ENCODE data around the gene RARB.
A peak's percentile ranks its signal among the peaks of the same experiment; 100 is the strongest.

The RARB gene

GRCh38 chr3:25423780-25424588, 4.1 kb upstream of the RARB start:
- DNase-seq (ENCODE audit: low read depth in 3 of 3): no peak

GRCh38 chr3:25424614-25425013, 3.4 kb upstream of the RARB start:
- no peak for DNase-seq (ENCODE audit: low read depth in 3 of 3)

GRCh38 chr3:25426408-25426807, 1.7 kb upstream of the RARB start:
- no peak for DNase-seq (ENCODE audit: low read depth in 3 of 3)

- DNase-seq (ENCODE audit: low read depth in 3 of 3): no peak
Measured at GRCh38 chr3:25427155-25427554, 908 bp upstream of the RARB start.

- no peak for DNase-seq (ENCODE audit: low read depth in 3 of 3)
Measured at GRCh38 chr3:25427563-25427941, 511 bp upstream of the RARB start.

GRCh38 chr3:25428789-25429335, 799 bp downstream of the RARB start:
- DNase-seq (ENCODE audit: low read depth in 3 of 3): no peak

DNA sequence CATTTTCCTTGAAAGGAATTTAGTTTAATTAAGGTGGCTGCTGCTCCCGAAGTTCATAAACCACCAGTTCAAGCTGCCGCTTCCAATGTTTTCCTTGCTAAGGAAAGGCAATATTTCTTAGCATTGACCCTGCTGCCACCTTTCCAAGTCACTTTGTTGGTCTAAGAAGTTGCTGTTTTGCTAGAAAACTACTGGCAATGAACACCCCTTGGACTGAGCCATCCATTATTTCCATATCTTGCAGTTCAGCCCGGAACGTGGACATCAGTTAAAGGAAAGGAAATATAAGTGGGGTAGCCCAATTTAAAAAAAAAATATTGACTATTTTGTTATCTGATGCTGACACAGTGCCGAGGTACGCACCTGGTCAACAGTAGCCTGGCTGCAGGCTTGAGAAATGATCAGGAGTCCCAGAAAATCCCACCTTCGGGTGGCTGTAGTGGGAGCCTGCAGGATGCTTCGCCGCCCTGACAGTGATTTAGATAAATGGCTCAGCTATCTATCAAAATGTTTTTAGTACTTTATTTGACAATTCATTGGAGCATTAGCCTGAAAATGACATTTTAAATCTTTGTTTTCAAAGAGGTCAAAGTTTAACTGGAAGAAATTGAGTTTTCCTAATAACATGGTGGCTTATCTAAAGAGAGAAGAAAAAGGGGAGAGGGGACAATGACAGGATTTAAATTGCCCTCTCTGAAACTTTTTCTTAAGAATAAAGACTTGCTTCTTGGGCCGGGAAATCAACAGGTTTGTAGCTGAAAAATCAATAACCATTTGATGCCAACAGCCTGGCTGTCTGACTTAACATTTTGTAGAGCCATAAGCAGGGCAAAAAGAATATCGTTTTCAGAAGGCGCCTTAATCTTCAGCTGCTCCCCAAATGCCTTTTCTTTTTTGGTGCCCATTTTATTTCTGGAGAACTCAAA, 1.6 kb downstream of the RARB start:
- no peak for DNase-seq (ENCODE audit: low read depth in 3 of 3)

DNA sequence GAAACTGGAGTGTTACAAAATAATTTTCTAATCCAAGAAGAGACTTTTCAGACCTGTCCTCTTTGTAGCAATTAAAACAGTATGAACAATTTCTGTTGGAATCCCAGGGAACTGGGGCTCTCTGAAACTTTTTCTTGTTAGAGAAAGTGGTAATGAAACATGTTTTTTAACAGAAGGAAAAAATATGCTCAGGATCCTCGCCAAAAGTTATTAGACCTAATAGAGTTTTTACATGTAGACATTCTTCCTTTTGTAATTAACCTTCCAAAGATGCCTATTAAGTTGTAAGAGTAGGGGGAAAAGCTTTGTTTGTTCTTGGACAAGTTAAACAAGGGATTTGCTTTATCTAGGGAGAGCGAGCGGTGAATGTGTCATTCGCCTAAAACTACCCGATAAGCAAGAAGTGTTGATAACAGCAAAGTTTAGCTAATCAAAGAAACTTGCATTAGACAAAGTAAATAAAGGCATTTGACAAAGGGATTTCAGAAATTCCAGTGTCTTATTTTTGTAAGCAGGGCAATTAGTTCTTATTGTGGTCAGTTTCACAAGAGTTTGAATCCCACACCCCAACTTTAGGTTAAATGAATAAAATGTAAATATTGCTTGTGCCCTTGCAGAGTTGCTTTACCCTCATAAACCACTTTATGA, 2.3 kb downstream of the RARB start:
- no peak for DNase-seq (ENCODE audit: low read depth in 3 of 3)

DNA sequence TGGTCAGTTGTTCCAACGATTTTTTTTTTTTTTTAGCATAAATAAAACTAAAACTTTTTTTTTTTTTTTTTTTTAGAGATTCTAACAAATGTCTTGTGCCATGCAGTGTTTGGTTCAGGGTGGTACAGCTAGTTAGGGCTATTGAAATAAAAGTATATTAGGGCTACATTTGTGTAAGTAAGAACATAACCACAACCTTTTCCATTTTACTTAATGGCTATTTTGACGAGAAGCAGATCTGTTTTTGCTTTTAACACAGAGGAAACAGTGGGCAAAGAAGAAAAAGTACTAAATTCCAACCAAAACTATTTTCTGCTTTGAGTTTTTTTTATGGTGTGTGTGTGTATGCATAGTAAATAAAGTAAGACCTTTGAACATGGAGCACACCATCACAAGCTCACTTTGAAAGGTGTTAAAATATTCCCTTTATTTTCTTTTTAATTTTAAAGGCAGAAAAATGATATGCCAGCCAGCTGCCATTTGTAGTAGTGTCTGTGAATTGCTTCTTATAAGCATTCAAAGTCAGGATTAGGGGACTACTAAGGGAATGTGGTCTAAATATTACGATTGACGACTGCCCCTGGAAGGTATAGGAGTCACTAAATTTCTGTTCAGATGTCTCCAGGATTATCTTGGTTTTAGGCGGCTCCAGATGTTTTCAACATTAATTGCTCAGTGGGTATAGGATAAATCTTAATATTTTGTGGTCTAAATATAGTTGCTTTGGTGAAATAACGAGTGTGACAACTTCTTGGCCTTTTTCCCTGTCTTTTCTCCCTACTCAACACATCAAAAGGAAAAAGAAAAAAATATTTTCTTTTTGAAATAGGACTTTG, 3.1 kb downstream of the RARB start:
- no peak for DNase-seq (ENCODE audit: low read depth in 3 of 3)

DNA sequence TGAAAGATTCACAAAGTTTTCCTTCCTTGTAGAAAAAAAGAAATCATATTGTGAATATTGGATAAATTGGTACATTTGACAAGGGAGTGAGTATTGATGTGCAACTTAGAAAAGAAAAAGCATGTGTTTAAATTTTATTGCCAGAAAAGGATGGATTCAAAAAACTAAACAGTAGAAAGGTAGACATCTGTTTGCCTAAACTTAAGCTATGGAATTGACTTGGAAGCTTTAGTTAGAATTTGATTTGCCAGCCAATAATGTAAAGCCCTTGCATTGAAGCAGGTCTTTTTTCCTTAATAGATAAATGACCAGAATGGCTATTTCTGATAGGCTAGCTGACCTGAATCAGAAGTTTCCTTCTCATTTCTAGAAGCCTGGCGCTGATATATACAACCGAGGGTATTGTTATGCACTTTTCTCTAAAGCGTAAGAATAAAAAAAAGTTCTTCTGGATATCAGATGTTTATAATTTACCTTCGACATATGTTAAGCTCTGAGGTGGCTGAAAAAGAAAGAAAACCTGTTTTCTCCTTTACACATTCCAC, 4.2 kb downstream of the RARB start:
- DNase-seq (ENCODE audit: low read depth in 3 of 3): no peak

DNA sequence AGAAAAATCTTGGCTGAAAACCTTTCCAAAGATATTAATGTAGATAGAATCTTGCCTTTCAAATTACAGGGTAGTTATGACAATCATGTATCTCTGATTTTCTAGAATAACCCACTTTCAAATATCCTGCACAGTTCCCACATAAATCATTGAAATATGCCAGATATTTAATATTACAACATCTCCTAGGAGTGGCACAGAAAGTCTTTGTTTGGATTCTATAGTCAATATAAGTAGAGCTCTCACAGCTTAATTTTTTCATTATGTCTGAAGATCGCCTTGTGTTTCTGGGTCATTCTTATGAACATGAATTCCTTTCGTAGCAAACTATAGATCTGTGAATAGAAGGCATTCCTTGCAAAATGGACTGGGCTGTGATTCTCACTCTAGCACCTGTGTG, 5.0 kb downstream of the RARB start:
- no peak for DNase-seq (ENCODE audit: low read depth in 3 of 3)

- DNase-seq (ENCODE audit: low read depth in 3 of 3): no peak
Measured at GRCh38 chr3:25433868-25434267, 5.8 kb downstream of the RARB start.

DNA sequence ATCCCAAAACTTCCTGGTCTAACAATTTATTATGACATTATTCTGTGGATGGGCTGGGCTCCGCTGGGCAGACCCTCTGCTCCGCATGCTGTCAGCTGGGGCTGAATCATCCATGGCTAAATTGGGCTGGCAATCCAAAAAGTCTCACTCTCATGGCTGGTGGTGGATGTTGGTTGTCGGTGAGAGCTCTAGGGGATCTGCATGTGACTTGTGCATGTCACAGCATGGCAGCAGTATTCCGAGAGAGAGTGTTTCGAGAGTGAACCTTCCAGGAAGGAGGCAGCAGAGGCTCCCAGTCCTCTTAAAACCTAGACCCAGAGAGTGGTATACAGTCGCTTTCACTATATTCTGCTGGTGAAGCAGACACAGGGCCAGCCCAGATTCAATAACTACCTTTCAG, 9.9 kb downstream of the RARB start:
- DNase-seq (ENCODE audit: low read depth in 3 of 3): no peak

DNA sequence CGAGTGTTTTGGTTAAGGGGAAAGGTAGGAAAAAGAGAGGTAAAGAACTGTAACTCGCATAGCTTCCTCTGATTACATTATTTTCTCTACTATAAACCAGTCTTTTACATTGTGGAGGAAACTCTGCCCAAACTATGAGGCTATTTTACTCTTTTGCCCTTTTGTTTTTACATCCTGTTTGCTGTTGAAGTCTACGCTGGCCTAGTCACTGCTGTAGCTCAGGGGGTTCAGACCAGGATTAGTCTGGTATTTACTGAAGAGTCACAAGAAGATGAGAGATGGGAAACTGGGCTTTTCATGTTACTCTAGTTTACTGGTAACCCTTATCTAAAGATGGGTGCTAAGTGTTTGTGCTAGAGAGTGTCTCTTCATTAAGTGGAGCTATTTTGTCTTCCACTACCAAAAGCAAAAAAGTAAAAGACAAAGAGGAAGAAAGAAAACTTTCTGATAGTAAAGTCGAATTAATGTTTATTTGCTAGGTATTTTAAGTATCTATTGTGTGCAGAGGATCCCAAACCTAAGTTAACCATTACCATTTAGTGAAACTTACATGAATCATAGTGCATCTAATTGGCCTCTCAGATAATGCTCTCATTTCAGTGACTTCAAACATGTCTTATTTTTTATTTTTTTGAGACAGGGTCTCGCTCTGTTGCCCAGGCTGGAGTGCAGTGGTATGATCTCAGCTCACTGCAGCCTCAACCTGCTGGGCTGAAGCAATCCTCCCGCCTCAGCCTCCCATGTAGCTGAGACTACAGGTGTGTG, 10.9 kb downstream of the RARB start:
- DNase-seq (ENCODE audit: low read depth in 3 of 3): no peak

GRCh38 chr3:25441234-25441856, 13.3 kb downstream of the RARB start:
- peak in 2 of 3 donors; percentile 2 to 9 for DNase-seq (ENCODE audit: low read depth in 3 of 3)

DNA sequence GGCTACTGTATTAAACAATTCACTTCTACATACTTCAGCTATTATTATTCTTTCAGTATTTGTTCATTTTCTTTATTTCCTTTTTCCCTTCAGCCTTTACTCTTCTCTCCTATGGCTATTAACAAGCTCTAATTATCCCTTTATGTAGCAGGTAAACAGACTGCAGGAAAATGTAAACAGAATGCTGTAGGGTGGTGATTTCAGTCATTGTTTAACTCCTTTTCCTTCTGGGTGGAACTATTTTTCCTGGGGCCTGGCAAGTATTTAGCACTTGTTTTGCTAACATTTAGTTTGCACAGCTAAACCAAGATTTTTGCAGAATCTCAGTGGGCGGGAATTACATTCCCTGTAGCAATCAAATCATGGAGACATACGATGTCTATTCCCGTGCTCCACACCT, 14.4 kb downstream of the RARB start:
- DNase-seq (ENCODE audit: low read depth in 3 of 3): no peak

- no peak for DNase-seq (ENCODE audit: low read depth in 3 of 3)
Measured at GRCh38 chr3:25444273-25444672, 16.2 kb downstream of the RARB start.

- no peak for DNase-seq (ENCODE audit: low read depth in 3 of 3)
Measured at GRCh38 chr3:25445731-25446130, 17.7 kb downstream of the RARB start.

DNA sequence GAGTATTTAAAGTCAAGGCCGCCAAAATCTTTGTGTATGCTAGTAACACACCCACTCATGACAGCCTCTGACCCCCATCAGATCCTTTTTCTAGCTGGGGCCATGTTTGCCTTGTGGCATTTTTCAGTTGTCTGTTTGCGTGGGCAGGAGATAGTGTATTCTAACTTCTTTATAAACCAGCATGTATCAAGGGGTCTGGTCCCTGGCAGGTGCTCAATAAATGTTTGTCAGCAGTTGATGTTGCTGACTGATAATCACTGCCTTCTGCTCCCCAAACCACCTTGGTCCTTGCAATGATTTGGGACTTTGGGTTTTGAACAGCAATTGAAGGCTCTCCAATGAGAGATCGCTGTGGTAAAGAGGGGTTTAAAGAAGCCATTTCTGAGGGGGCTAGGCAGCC, 19.2 kb downstream of the RARB start:
- no peak for DNase-seq (ENCODE audit: low read depth in 3 of 3)

GRCh38 chr3:25447925-25448324, 19.9 kb downstream of the RARB start:
- DNase-seq (ENCODE audit: low read depth in 3 of 3): no peak
